Stimulated activated CD8-positive, alpha-beta memory T cell treated with anti-CD3 and anti-CD28 coated beads, Interleukin-15, amount 100 ng/mL, for 48 hours (primary cell): ENCODE data around the gene BMPER.

ENCODE experiments used
- DNase-seq, 2 donors: peaks; one replicate each; pipeline ENCODE4 v3.0.0-alpha.2; 2020; ENCODE audit warnings: low read depth in 2 of 2

The BMPER gene

DNA sequence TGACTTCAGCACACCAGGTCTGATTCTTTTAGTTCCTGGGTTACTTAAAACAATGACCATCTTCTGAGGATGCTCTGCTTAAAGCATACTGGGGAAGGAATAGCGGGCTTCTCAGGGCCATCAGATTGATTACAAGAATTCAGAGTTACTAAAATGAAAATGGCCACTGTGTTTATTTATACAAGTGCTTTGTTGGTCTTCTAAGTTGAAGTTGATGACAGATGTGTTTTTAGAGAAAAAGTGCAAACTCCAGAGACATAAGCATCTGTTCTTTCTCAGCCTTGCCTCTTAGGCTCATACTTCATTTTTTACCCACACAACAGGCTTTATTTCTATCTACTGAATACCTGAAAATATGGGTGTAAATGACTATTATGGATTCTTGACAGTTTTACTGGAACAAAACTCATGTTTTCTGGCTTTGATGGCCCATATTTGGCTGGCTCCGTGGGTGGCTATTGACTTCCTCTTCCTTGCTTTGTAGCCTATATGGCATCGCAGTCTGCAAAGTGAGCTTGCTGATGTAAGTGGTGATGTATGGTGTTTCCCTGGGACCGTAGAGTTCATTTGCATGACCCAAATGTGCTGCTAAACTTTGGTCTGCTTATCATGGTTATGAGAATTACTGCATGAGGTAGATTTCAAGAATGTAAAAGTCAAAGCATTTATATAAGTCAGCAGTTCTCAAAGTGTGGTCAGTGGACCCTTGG lies 121.3 kb downstream of the BMPER start:
- no peak for DNase-seq

DNA sequence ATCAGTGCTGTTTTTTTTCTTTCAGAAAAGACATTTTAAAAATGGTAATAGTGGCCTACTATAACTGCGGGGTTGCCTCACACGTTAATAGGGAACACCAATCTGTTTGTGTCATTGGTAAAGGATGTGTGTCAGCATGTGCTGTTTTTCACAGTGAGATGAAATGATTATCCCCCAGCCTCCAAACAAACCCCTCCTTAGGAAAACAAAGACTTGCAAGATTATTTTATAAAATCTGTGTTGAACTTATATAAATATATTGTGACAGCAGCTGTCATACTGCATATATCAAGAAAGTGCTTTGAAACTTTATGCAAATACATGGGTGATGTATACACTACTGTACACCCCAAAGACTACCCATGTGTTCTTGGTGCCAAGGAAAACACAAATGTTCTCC lies 125.8 kb downstream of the BMPER start:
- DNase-seq, result no peak

DNA sequence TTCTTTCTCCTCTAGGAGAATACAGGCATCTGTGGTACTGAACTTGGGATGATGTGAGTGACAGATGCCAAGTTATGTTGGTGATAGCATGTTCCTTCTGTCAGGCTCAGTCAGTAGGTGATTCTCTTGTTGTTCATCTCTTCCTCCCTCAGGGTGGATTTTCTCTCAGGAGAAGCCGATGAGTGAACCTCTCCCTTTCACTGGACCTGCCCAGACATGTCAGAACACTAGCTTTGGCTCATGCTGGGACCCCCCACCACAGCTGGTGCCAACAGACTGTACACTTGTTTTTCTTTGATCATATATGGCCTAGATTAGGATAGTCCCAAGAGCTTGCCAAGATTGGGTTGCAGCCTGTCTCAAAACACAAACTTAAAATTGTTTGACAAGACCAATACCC lies 129.4 kb downstream of the BMPER start:
- DNase-seq, result no peak

DNA sequence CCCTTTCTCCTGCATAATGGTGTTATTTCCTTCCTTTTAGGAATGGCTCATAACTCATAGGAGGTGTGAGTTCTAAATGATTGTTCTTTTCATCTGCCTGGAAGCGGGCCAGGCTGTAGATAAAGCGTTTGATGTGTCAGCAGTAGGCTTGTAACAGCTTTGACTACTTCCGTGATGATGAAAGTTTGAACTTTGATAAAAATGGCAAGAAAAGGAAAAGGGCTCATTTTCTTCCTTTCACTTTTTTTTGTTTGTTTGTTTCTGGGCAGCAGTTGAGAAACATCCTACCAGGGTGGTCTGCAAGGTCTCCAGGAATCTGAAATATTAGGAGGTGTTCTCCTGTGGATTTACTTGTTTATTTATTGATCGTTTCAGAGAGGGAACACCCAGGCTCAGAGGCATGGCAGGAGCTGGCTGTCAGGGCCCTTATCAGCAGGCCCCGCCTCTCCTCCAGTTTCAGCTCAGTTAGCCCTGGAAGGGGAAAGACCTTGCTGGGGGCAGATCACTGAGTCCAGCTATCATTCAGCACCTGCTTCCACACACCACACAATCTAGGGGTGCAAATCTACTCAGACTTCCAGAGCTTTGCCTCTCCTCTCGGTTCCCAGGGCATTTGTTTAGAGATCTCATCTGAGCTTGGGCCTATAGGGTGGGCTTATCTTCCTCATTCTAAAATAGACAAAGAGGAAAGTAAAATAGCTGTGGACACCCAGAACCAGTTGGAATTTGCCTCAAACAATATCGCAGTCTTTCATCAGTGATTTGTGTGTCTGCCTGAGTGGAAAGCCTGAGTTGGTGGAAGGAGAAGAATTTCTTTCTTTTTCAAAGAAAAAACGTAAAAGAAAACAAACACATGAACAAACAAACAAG lies 130.9 kb downstream of the BMPER start:
- no peak for DNase-seq

DNA sequence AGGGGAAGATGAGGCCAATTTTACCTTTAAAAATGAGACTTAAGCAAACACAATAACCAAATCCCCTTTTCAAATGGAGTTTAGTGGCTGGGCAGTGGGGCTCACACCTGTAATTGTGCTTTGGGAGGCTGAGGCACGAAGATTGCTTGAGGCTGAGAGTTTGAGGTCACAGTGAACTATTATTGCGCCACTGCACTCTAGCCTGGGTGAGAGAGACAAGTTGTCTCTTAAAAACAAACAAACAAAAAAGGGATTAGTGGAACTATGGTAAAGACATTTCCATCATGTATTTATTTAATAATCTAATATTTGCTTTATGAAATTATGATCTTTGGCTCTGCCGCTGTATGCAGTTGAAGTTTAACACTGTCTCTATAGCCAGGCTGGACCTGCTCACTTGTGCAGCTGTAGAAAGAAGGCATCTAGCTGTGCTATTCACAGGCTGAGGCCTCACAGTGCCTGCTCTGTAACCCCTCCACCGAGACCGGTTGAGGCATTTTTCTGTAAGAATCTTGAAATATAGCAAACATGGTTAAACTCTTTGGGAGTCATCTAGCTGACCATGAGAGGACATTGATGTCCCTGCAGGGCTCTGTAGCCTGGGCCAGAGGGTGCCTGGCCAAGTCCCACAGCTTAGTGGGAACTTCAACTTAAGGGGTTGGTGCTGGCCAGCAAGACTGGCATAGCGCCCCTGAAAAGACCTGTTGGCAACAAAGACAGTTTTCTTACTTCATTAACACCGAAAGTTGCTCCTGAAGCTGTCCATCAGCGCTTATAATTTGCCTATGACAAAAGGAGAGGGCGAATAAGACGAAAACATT lies 131.8 kb downstream of the BMPER start:
- no peak for DNase-seq

DNA sequence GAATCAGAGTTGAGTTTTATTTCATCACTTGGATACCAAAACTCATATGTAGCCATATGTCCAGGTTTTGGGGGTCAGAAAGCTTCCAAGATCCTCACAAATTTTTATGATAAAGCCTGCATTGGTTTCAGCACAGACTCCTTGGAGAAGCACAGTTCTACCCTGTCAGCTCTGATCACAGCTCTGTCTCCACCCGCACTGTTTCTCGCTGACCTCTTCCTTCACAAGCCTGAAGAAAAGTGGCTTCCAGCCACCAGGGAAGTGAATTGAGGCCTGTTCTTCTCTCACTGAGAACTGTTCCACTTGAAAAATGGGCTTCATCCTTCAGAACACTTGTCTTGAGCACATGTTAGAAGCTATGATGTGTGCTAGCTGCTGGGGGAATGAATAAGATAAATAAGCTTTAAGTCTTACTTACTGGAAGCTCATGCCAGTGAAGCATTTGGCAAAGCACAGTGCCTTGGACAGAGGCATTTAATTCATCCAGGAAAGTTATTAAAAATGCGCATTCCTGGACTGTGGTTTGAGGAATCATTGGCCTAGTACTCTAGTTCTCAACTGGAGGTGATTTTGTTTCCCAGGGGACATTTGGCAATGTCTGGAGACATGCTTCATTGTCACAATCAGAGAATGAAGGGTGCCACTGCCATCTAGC lies 133.6 kb downstream of the BMPER start:
- no peak for DNase-seq

DNA sequence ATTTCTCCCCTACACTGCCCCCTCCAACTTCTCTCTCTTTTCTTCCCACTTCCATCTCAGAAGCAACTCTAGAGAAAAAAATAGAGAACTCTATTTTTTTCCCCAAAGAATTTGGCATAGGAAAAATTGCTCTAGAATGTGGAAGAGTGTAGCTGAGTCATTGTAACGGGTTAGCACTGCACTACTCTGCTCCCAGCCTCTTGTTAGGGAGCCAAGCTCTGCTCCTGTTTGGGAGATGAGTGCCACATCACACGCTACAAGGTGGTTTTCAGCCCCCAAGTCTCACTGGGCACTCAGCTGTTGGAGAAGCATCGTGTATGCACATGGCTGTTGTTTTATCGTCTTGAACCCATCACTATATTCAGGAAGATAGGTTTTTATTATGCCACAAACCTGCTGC lies 136.4 kb downstream of the BMPER start:
- DNase-seq, result no peak

DNA sequence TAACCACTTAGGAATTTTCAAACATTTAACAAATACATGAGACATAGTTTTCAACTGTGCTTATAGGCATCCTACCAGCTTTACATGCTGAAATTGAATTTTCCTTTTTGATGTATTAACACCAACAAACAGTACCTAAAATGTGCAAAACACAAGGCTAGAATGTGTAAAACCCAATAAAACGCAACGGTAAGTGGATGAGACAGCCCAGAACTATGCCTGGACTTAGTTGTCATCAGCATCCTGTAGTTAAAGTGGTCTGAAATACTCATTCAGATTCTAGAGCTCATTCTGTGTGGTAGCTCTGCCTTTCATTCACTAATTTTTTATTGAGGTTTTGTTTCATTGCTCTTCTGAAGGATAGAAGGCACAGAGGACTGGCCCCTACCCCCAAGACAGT lies 137.1 kb downstream of the BMPER start:
- DNase-seq, result no peak

DNA sequence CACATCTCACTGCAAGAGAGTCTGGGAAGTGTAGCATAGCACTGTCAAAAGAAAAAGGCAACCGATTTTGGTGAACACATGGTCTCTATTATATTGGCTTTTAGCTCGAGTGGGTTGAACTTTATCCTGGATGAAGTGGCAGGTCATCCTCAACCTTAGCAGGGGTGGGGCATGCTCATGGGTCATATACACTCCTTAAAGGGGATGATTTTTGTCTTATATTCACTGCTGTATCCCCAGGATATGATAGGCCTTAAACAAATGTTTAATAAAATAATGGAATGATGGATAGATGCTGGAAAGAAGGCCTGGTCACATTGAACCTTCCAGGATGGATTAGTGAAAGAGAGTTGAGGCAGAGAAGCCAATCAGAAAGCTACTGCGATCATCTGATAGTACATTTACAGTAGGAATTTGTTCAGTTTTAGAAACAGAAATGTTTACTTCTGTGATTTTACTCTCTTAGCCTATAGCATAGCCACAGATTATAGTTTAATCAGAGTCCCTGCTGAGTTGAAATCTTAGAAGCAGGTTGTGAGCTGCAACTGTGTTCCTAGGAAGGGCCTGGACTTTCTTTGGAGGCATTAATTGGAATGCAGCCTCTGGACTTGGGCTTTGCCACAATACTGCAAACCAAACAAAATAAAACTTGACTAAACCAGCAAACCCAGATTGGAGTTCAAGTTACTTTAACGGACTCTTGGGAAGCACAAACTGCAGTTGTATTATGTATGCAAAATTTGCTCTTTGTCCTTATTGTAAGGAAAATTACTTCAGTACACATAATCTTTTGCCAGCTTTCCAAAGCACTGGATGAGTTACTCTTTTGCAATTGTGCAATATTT lies 138.3 kb downstream of the BMPER start:
- DNase-seq, result no peak

DNA sequence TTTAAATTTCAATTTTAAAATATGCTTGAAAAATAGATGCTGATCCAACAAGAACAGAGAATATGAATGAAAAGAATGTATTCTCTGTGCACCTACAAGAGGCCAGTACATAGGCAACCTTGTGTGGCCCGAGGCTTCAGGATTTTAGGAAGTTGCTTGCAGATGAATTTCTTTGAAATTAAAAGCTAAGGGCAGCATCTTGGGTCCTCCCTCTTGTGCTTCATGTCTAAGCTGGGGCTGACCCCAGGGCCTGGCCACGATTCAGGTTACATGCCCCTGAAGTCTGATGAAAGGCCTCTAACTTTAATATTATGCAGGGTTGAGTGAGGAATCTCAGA lies 138.9 kb downstream of the BMPER start:
- no peak for DNase-seq

DNA sequence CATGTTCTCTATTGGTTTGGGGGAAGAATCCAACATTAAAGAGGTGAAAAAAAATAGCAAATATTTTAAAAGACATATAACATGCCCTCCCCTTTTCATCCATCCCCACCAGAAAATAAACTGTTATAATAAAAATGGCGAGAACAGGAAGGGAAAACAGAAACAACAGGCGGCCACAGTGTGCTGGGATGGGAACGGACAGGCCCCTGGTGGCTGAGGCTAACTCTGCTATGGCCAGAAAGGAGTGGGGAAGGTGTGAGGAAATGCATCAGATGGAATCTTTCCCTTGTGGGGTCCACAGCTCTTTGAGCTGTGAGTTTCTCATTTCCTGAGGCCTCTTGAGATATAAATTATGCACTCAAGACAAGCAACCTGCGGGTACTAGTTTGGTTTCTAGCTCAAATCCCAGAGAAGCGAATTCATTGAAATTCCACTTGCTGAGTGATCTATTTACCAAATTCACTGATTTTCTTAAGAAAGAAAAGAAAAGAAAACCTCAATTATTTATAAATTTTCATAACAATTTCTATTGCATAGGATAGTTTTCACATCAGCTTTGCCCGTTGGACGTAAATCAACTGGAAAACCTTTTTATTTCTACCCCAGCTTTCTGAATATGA lies 139.5 kb downstream of the BMPER start:
- DNase-seq, result no peak

DNA sequence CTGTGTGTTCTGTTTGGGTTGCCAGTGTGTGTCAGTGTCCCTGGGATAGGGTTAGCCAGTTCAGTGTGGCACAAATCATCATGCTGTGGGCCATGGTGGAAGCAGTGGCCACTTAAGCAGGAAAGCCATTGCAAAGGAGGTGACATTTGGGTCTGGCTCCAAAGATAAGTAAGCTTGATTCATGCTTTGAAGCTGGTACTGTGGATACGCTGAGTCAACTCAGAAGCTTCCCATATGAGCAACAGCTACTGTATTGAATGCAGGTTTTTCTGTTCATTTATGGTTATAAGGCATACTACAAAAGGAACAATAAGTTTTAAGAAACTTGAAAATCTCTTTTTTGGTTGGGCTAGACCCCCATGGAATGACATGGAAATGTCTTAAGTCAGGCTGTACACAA lies 143.1 kb downstream of the BMPER start:
- DNase-seq, result no peak

DNA sequence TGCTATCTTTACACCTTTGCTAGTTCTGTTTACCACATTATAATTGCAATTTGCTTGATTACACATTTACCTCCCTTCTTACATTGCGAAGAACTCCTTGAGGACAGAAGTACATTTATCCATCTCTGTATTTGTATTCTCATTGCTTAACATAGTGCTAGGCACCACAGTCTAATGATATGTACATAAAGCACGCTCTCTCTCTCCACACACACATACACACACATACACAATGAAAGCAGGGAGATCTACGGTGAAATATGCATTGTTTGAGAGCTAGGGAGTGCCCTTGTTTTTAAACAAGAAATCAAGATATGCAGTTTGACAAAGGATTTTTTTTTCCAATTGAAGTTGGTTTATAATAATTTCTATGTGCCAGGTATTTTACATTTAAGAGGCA lies 148.7 kb downstream of the BMPER start:
- DNase-seq, result no peak

DNA sequence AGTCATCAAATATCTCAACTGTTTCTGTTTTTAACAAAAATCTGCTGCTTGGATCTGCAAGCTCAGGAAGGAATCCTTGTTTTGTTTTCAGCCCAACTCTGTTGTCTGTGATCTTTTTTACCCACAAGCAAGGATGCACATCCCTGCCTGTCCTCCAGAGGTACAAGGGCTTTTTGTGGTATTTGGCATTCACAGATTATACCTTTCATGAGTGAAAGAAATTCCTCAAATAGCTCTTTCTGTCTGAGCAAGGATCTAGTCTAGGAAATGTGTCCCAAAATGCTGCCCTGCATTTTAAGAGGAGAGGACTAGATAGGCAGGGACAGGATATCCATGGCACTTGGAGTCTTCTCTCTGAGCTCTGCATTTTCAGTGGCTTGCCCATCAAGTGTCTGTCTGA lies 151.8 kb downstream of the BMPER start:
- no peak for DNase-seq

DNA sequence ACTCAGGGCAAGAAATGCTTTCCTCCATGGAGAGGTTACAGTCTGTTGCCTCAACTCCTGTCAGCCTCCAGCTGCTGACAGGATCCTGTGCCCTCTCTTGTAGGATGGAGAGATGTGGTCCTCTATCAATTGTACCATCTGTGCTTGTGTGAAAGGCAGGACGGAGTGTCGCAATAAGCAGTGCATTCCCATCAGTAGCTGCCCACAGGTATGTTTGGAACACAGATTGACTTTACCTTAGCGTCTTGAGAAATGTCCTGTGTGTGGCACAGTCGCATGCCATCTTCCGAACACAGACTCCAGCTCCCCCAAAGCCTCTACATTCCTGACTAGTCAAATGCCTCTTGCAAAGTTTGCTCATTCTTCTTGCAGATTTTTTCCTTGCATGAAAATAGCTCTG lies 152.6 kb downstream of the BMPER start:
- no peak for DNase-seq

DNA sequence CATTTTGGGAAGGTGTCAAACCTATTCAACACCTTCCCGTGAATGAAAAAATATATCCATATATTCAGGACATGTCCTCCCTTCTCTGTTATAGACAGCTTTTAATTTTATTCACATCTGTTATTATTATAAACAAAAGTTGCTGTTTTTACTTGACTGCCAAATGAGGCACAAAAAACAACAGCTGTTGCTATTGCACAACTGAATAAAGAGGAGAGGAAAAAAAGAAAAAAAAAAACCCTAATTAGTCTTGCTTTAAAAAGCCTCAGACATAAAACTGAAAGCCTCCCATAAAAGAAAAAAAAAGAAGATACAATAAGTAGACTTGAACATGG lies 153.4 kb downstream of the BMPER start:
- DNase-seq, result no peak

DNA sequence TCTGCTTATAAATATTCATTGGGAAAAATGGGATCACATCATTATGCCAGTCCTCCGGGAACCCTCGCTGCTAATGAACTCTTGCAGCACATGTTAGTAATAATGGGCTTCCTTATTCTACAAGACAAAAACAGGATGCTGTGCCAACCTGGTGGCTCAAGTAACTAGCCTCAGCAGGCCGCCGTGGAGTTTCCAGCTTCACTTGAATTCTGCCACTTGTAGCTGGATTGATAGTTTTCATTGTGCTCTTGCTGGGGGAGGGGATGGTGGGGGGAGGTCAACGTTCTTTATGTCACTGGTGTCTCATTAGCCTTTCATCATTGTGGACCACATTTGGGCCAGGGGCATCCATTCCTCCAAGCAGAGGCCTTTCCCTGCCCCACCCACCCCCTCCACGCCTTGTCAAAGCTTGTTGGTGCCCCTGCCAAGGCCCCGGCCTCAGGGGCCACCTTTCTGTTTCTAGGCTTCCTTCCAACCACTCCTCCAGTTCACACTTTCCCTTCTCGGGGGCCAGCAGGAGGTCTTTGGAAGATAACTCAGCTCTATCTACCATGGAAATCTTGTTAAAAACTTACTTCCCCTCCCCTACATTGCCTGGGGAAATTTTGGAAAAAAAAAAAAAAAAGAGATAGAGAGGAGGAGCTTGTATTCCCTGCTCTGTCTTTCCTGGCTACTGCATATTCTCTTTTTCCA lies 153.9 kb downstream of the BMPER start:
- DNase-seq, result no peak

DNA sequence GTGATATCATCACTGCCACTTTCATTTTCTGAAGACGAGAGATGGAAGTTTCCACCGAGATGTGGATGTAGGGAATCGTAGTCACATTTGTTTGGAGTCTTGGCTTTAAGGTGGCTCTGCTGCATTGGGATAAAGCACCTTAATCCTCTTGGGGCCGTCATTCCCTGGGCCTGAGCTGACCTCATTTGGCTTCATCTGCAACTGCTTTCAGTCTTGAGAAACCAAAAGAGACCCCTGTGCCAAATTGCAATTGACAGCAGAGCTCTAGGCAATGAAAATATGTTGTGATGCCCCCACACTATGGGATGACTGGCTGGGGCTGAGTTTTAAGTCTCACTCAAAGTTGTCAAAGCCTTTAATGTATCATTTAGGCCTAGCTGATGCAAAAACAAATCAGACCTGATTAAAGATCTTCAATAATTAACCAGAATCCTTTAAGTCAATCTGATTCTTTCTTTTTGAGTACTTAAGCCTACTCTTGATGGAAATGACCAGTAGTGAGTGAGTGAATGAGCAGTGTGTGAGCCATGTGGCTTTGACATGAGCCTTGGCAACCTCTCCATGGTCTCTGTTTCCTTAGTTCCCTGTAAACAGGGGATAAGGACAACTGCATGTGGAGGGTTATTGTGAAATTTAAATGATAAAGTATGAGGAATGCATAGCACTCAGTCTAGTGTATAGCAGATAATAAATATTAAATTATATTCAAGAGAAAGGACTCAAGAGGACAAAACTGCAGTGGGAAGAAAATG lies 155.0 kb downstream of the BMPER start:
- DNase-seq, result no peak

DNA sequence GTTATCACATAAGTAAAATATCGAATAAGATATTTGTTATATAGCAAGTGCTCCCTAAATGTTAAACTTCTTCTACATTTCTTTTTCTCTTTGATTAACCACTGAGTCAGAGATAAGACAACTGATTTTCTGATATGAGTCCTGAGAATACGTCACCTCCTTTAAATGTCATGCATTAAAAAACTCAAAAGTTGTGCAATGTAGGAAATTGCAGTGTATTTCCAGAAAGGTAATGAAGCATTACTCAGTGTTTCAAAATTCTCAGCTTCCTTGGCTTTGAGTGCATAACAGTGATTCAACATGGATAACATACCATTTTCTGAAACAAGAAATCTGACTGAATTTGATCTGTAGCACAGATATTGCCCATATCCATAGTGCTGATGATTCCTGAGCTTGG lies 155.8 kb downstream of the BMPER start:
- no peak for DNase-seq

DNA sequence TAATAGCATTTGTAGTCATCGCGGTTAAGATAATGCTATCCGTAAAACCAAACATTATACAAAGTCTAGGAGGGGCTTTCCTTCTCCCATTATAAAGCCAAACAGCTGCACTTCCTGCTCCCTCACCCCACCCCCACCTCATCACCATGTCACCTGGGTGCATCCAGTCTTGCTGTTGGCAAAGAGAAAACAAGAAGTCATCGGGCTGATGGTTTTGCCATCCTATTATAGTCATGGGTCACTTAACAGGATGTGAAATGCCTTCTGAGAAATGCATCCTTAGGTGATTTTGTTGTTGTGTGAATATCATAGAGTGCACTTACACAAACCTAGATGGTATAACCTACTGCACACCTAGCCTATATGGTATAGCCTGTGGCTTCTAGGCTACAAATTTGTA lies 157.0 kb downstream of the BMPER start:
- DNase-seq, result no peak
